ENCODE measurements around the gene CTXN2.

- no peak for TF ChIP-seq POLR2A (IDR thresholded peaks at IDR 0.05)
- TF ChIP-seq, protein P1, sequence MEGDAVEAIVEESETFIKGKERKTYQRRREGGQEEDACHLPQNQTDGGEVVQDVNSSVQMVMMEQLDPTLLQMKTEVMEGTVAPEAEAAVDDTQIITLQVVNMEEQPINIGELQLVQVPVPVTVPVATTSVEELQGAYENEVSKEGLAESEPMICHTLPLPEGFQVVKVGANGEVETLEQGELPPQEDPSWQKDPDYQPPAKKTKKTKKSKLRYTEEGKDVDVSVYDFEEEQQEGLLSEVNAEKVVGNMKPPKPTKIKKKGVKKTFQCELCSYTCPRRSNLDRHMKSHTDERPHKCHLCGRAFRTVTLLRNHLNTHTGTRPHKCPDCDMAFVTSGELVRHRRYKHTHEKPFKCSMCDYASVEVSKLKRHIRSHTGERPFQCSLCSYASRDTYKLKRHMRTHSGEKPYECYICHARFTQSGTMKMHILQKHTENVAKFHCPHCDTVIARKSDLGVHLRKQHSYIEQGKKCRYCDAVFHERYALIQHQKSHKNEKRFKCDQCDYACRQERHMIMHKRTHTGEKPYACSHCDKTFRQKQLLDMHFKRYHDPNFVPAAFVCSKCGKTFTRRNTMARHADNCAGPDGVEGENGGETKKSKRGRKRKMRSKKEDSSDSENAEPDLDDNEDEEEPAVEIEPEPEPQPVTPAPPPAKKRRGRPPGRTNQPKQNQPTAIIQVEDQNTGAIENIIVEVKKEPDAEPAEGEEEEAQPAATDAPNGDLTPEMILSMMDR (IDR thresholded peaks at IDR 0.05): no peak
These were observed 45.5 kb upstream of the CTXN2 start for GRCh38 chr15:48145923-48146322.
